Choroid plexus epithelial cell (primary cell): ENCODE results near the gene ZNF236.
"Not testable (repeated sequence)": the region's sequence is repeated elsewhere in the genome, so short reads cannot be mapped to it uniquely, and the experiment has no call there.

Experiments used
- DNase-seq: peaks from one replicate; pipeline ENCODE4 v3.0.0-alpha.2; 2010; ENCODE audit warnings: low read depth
- H3K4me3 ChIP-seq: 2 replicates; pipeline ENCODE4 v1.5.1; 2011; ENCODE audit warnings: low read depth, mild to moderate bottlenecking, control low read depth, low read length, moderate library complexity
- TF ChIP-seq, protein P1 (sequence below): conservative IDR thresholded peaks from 2 replicates; pipeline ENCODE4 v1.5.1; 2011; ENCODE audit warnings: low read depth, mild to moderate bottlenecking, control low read depth, inconsistent platforms, low read length, moderate library complexity

The ZNF236 gene

DNA sequence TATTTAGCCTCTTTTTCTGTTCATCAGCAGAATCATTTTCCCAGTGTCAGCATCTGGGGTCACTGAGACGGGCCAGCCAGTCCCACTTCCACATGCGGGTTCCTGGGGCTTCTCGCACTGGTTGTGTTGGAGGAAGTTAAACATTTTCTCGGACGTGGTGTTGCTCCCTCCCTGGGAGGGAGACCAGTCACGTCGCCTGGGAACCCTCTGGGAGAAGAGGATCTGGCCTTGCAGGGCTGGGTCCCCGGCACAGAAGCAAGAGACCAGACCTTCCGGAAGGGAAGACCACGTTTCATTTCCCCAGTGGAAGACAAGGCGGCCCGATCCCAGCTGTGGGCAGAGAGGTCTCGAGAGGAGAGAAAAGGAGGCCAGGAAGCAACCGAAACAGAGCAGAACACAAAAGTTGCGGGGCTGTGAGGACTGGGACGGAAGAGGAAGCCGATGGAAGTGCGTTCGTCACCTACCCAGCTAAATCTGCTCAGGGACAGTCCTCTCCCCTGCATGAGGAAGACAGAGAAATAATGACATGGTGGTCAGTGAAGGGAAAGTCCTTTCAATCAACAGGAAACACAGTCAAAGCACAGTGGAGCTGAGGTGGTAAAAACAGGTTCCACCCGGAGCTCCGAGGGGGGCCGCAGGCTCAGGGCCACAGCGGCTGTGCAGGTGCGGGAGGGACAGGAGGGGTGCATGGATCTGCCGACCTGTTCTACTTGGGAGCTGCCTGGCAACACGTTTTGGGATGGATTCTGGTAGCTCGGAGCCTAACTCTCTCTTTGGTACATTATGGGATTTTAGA is 165.9 kb downstream of the ZNF236 start:
- TF ChIP-seq, protein P1, sequence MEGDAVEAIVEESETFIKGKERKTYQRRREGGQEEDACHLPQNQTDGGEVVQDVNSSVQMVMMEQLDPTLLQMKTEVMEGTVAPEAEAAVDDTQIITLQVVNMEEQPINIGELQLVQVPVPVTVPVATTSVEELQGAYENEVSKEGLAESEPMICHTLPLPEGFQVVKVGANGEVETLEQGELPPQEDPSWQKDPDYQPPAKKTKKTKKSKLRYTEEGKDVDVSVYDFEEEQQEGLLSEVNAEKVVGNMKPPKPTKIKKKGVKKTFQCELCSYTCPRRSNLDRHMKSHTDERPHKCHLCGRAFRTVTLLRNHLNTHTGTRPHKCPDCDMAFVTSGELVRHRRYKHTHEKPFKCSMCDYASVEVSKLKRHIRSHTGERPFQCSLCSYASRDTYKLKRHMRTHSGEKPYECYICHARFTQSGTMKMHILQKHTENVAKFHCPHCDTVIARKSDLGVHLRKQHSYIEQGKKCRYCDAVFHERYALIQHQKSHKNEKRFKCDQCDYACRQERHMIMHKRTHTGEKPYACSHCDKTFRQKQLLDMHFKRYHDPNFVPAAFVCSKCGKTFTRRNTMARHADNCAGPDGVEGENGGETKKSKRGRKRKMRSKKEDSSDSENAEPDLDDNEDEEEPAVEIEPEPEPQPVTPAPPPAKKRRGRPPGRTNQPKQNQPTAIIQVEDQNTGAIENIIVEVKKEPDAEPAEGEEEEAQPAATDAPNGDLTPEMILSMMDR, result no peak
- H3K4me3 ChIP-seq, result no peak overlapping the region
- DNase-seq, result no peak

DNA sequence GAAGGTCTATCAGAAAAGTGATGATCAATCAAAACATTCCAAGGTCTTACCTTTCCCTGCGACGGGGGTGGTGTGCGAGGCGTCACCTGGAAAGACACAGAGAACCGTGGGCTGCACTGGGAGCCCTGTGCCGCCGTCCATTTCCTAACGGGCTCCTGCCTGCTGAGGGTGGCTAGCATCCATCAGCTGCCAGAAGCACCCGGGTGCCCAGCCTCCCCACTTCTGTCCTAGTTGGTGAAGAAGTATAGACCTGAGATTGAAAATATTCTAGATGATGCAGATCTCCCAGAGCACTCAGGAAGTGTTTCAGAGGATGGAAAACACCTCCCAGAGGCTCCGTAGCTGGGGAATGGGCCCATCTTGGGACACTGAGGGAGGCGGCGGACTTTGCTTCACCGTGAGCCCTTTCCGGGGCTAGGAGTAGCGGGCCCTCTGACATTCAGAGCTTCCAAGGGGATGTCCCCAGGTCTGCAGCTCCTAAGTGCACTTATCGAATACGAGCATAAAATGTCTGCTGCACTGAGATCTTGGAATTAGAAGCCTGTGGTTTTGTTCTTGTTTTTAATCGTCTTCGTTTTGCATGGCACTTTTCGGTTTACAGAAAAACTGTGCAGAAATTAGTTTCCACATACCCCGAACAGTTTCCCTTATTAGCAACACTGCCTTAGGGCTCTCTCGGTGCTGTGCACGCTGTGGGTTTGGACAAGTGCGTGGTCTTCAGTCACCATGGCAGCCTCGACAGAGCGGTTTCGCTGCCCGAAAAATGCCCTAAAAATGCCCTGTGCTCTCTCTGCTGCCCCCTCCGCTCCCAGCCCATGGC is 166.7 kb downstream of the ZNF236 start:
- TF ChIP-seq, protein P1, result no peak
- H3K4me3 ChIP-seq, result no peak overlapping the region
- no peak for DNase-seq

DNA sequence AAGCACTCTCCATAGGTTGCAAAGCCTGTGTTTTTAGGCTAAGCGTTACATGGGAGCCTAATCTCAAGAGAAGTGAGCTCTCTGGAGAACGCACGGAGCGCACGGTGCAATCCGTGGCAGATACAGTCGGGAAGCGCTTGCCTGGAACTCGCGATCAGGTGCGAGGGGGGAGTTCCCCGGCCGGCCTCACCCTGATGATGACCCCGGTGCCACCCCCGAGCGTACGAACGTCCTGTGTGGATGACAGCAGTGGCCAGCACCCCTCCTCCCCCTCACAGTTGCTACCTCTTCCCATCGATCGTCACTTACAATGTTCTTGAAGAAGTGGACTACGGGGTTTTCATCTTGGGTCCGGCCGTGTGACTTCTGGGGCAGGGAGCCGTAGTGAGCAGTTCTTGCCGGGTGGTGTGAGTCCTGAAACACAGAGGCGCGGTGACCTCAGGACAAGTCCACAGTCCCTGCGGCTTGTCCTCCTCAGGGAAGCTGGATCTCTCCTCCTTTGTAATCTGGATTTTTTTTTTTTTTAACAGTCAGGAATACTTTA is 167.4 kb downstream of the ZNF236 start:
- no peak for DNase-seq
- H3K4me3 ChIP-seq, result no peak overlapping the region
- TF ChIP-seq, protein P1, result no peak

DNA sequence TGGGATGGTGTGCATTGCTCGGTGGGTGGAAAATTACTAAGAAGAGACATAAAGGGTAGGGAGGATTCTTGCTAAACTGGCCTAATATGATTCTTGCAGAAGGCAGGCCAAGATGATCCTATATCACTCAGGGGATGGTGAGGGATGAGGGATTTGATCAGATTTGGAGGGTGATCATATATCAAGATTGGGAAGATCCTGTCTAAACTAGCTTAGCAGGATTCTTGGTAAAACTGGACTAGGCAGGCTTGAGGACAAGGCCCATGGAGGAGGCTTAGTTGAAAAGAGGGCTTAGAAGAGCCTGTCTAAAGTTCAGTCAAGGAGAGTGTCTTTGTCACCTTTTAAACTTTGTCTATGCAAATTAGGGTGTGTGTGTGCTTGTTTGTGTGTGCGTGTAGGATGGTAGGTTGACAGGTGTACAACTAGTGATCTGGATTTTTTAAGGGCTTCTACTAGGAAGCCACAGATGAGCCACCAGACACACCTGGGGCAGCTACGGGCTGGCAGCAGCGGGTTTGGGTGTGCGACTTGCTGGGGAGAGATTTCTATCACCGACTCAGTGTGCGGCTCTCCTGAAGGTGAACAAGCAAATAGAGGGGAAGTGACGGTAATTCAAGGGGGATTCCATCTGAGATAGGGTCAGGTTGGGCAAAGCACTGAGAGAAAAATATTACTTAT is 168.1 kb downstream of the ZNF236 start:
- DNase-seq, H3K4me3 ChIP-seq: not testable (repeated sequence)

DNA sequence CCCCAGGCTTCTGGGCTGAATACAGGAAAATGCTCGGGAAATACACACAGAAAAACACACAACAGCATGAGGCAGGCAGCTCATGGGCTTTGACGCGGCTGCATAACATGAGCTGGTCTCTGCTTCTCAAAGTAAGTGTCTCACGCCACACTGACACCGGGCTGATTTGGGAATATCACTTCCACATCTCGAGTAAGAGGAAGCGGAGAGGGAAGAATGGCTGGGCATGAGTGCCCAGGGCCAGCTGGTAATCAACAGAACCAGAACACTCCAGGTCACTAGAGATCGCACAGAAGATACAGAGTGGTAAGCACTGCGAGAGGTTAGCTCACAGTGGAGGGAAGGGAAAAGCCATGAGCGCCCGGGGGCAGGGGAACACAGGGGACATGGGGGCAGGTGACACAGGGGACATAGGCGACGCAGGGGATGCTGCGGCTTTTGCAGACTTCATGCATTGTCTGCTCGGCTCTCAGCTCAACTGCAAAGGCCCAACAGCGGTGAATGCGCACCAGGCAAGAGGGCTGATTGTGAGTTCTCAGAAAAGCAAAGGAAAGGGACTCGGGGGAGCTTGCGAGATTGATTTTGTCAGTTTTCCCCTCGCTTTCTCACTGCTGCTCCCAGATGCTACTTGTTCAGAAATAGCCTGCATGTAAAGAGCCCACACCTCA is 168.8 kb downstream of the ZNF236 start:
- TF ChIP-seq, protein P1, result no peak
- no peak for DNase-seq
- H3K4me3 ChIP-seq, result no peak overlapping the region

DNA sequence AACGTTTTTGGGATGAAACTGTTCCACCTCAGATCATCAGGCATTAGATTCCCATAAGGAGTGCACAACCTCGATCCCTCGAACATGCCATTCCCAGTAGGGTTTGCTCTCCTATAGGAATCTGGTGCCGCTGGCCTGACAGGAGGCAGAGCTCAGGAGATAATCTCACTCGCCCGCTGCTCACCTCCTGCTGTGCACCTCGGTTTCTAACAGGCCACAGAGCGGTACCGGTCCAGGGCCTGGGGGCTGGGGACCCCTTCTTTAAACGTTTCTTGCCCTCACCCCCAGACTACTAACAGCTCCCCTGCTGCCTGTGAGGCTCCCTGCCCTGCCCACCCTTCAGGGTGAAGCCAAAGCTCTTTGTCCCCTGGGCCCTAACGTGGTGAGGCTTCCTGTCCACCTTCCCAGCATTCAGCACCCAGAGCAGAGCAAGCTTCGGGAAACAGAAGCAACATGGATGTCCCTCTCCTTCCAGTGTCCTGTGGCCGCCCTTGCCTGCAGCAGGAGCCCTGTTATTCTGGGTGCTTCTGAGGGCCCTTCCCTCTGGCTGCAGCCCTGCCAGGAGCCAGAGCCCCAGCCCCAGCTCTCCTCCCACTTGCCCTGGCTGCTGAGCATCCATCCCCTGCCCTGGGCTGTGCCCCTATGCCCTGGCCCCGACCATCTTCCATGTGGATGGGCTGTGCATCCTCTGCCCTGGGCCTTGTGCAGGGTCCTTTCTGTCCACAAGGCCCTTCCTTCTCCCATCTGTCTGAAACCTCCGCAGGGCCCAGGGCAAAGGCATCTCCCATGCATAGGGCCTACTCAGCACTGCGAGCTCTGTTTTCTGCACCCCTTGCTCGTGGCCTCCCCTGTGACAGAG is 170.1 kb downstream of the ZNF236 start:
- no peak for DNase-seq
- TF ChIP-seq, protein P1, result no peak
- no peak overlapping the region for H3K4me3 ChIP-seq
